Measurements from ENCODE around the gene GATAD2B. TPM values are rescaled to one million over a fixed set of nuclear protein-coding genes. Genes with fewer than 3 reads are reported as not detected.
"Not testable (repeated sequence)": the region's sequence is repeated elsewhere in the genome, so short reads cannot be mapped to it uniquely, and the experiment has no call there.

Gene GATAD2B
- total and polyA plus RNA-seq, 4 donors: 4.6 to 41.7 (median 13.4) TPM

DNA sequence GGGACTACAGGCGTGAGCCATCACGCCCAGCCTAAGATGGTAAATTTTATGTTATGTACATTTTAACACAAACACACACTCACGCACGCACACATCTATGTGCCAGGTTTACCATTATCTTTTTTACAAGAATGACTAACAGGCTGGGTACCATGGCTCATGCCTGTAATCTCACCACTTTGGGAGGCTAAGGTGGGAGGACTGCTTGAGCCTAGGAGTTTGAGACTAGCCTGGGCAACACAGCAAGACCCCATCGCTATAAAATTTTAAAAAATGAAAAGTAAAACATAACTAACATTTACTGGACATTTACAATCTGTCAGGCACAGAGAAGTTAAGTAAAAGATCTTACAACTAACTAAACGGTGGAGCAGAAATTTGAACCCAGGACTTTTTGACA, 14.7 kb downstream of the GATAD2B start:
- H3K4me1 ChIP-seq (ENCODE audit: control insufficient read depth in 5 of 5, insufficient read depth in 5 of 5, low read length in 5 of 5): peaks cover 0 to 3% (median 0%) of the 10 kb centered on the region in 5 donors
- TF ChIP-seq, protein P1, sequence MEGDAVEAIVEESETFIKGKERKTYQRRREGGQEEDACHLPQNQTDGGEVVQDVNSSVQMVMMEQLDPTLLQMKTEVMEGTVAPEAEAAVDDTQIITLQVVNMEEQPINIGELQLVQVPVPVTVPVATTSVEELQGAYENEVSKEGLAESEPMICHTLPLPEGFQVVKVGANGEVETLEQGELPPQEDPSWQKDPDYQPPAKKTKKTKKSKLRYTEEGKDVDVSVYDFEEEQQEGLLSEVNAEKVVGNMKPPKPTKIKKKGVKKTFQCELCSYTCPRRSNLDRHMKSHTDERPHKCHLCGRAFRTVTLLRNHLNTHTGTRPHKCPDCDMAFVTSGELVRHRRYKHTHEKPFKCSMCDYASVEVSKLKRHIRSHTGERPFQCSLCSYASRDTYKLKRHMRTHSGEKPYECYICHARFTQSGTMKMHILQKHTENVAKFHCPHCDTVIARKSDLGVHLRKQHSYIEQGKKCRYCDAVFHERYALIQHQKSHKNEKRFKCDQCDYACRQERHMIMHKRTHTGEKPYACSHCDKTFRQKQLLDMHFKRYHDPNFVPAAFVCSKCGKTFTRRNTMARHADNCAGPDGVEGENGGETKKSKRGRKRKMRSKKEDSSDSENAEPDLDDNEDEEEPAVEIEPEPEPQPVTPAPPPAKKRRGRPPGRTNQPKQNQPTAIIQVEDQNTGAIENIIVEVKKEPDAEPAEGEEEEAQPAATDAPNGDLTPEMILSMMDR (IDR thresholded peaks at IDR 0.05; ENCODE audit: control extremely low read depth, extremely low read depth): no peak
- WGBS, 2 donors: 98% methylated on average over 6 of the region's 6 CpGs
- H3K27ac ChIP-seq (ENCODE audit: low read depth in 1 of 2, low read length in 1 of 2): no peak overlapping the region
- H3K9me3 ChIP-seq (ENCODE audit: control insufficient read depth in 4 of 4, insufficient read depth in 3 of 4, low read length in 3 of 4): no peaks in the 10 kb centered on the region
- peaks cover 0 to 5% (median 3%) of the 10 kb centered on the region in 4 donors for H3K36me3 ChIP-seq (ENCODE audit: control insufficient read depth in 4 of 4, insufficient read depth in 4 of 4, low read length in 4 of 4)
- no peak overlapping the region for H3K9ac ChIP-seq (ENCODE audit: insufficient read depth in 1 of 2, low read length in 2 of 2)
- no peak overlapping the region for H3K4me3 ChIP-seq
- no peak for ATAC-seq (ENCODE audit: insufficient read depth, low FRiP score)
- H3K27me3 ChIP-seq (ENCODE audit: control insufficient read depth in 3 of 3, insufficient read depth in 3 of 3, low read length in 2 of 3): no peaks in the 10 kb centered on the region
- DNase-seq: no peak

- peaks cover 0 to 3% (median 0%) of the 10 kb centered on the region in 5 donors for H3K4me1 ChIP-seq (ENCODE audit: control insufficient read depth in 5 of 5, insufficient read depth in 5 of 5, low read length in 5 of 5)
- no peak overlapping the region for H3K4me3 ChIP-seq
- TF ChIP-seq, protein P1 (IDR thresholded peaks at IDR 0.05; ENCODE audit: control extremely low read depth, extremely low read depth): no peak
- H3K27ac ChIP-seq (ENCODE audit: low read depth in 1 of 2, low read length in 1 of 2): no peak overlapping the region
- 88 to 97% methylated on average over 6 of the region's 6 CpGs for WGBS, 2 donors
- no peak overlapping the region for H3K9ac ChIP-seq (ENCODE audit: insufficient read depth in 1 of 2, low read length in 2 of 2)
- no peaks in the 10 kb centered on the region for H3K27me3 ChIP-seq (ENCODE audit: control insufficient read depth in 3 of 3, insufficient read depth in 3 of 3, low read length in 2 of 3)
- peaks cover 0 to 5% (median 3%) of the 10 kb centered on the region in 4 donors for H3K36me3 ChIP-seq (ENCODE audit: control insufficient read depth in 4 of 4, insufficient read depth in 4 of 4, low read length in 4 of 4)
- DNase-seq: no peak
- ATAC-seq (ENCODE audit: insufficient read depth, low FRiP score): no peak
- no peaks in the 10 kb centered on the region for H3K9me3 ChIP-seq (ENCODE audit: control insufficient read depth in 4 of 4, insufficient read depth in 3 of 4, low read length in 3 of 4)
Measured at GRCh38 chr1:153907134-153907533, 15.6 kb downstream of the GATAD2B start.

DNA sequence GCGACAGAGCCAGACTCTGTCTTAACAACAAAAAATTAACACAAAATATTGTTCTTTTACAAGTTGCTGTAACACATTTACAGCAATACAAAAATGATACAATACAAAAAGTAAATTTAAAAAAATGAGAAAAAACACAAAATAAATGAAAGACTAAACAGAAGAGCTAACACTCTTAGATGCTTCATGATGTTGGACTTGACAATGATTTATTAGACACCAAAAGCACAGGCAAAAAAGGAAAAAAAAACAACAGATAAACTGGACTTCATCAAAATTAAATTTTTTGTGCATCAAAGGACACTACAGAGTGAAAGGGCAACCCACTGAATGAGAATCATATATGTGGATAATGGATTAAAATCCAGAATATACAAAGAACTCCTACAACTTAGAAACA, 16.4 kb downstream of the GATAD2B start:
- TF ChIP-seq, protein P1 (IDR thresholded peaks at IDR 0.05; ENCODE audit: control extremely low read depth, extremely low read depth): no peak
- Histone ChIP-seq H3K36me3 (ENCODE audit: control insufficient read depth in 4 of 4, insufficient read depth in 4 of 4, low read length in 4 of 4) (peaks cover 0 to 5% (median 3%) of the 10 kb centered on the region in 4 donors), H3K27me3 (ENCODE audit: control insufficient read depth in 3 of 3, insufficient read depth in 3 of 3, low read length in 2 of 3) (no peaks in the 10 kb centered on the region), H3K27ac (ENCODE audit: low read depth in 1 of 2, low read length in 1 of 2) (no peak overlapping the region), H3K9ac (ENCODE audit: insufficient read depth in 1 of 2, low read length in 2 of 2) (no peak overlapping the region), H3K4me1 (ENCODE audit: control insufficient read depth in 5 of 5, insufficient read depth in 5 of 5, low read length in 5 of 5) (peaks cover 0 to 3% (median 0%) of the 10 kb centered on the region in 5 donors), H3K4me3 (no peak overlapping the region), H3K9me3 (ENCODE audit: control insufficient read depth in 4 of 4, insufficient read depth in 3 of 4, low read length in 3 of 4) (no peaks in the 10 kb centered on the region)
- ATAC-seq (ENCODE audit: insufficient read depth, low FRiP score) (no peak), DNase-seq (no peak)
- WGBS, 2 donors: 96 to 100% methylated on average over 1 of the region's 1 CpG

- H3K4me1 ChIP-seq (ENCODE audit: control insufficient read depth in 5 of 5, insufficient read depth in 5 of 5, low read length in 5 of 5); H3K27me3 ChIP-seq (ENCODE audit: control insufficient read depth in 3 of 3, insufficient read depth in 3 of 3, low read length in 2 of 3): not testable (repeated sequence)
- 95 to 98% methylated on average over 8 of the region's 8 CpGs for WGBS, 2 donors
Measured at GRCh38 chr1:153905908-153906307, 16.9 kb downstream of the GATAD2B start.

More at GRCh38 chr1:153905908-153906307, 16.9 kb downstream of the GATAD2B start:
- H3K9me3 ChIP-seq (ENCODE audit: control insufficient read depth in 4 of 4, insufficient read depth in 3 of 4, low read length in 3 of 4); H3K36me3 ChIP-seq (ENCODE audit: control insufficient read depth in 4 of 4, insufficient read depth in 4 of 4, low read length in 4 of 4); H3K27ac ChIP-seq (ENCODE audit: low read depth in 1 of 2, low read length in 1 of 2); ATAC-seq (ENCODE audit: insufficient read depth, low FRiP score); DNase-seq; H3K4me3 ChIP-seq; H3K9ac ChIP-seq (ENCODE audit: insufficient read depth in 1 of 2, low read length in 2 of 2): not testable (repeated sequence)

Measured in lung (tissue), 12 donors.